Right atrium auricular region (tissue), 2 donors: ENCODE data around the gene NUP188. TPM values are rescaled to one million over a fixed set of nuclear protein-coding genes. Genes with fewer than 3 reads are reported as not detected.

Source experiments
- DNase-seq: peaks from one replicate; pipeline ENCODE4 v3.0.0-alpha.2; 2019; ENCODE audit warnings: low spot score
- H3K27ac ChIP-seq, 2 donors: fragments of 200-600 bp; sonication (generic); 1 replicate in 1 of 2; 2 replicates in 1 of 2; pipeline ENCODE4 v1.5.1; 2016 to 2019
- H3K27me3 ChIP-seq, 2 donors: fragments of 200-600 bp; sonication (generic); one replicate each; pipeline versions ENCODE4 v1.5.1 to v1.6.0; 2017 to 2019
- H3K36me3 ChIP-seq: fragments of 200-600 bp; sonication (generic); one replicate; pipeline ENCODE4 v1.5.1; 2016
- H3K4me1 ChIP-seq, 2 donors: fragments of 200-600 bp; sonication (generic); one replicate each; pipeline versions ENCODE4 v1.5.1 to v1.6.0; 2017 to 2019
- H3K4me3 ChIP-seq, 2 donors: fragments of 200-600 bp; sonication (generic); 1 replicate in 1 of 2; 2 replicates in 1 of 2; pipeline ENCODE4 v1.5.1; 2017 to 2019; ENCODE audit warnings: mild to moderate bottlenecking in 1 of 2, moderate library complexity in 1 of 2
- H3K9me3 ChIP-seq, 2 donors: fragments of 200-600 bp; sonication (generic); one replicate each; pipeline ENCODE4 v1.5.1; 2019
- total RNA-seq, 2 donors: library from RNA; depleted of rRNA; stranded (reverse); fragments of >200 nt; gene quantifications; one replicate each; pipeline ENCODE4 v1.1.0, GENCODE V29; 2016
- TF ChIP-seq, protein P1 (sequence below), 2 donors: fragments of 200-600 bp; sonication (generic); IDR thresholded peaks; one replicate each; pipeline ENCODE4 v1.5.1; 2019; ENCODE audit warnings: antibody characterized with exemption in 2 of 2

NUP188 gene
- total RNA-seq, 2 donors from 2014 or later, result 23.5 to 26.8 TPM

DNA sequence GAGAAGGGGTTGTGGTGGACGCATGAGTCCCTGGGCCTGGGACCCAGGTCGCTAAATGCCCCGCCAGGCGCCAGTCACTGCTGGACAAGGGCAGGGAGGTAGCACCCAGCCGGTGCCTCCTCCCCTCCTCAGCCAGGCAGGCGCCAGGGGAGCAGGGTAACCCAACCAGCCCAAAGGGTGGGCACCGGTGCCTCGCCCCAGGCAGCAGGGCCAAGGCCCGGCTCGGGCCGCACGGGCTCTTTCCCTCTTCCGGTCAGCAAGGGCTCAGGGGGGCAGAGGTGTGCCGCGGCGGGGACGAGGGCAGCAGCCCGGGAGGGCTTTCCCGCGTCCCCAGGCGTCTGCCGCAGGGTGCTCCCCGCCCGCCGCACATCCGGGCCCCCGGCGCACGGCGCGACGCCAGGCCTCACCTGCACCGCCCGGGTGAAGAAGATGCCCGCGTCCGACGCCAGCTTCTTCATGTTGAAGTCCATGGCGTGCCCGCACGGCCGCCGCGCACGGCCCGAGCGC is 80.2 kb downstream of the NUP188 start:
- DNase-seq, result peak; percentile 59
- no peaks in the 10 kb centered on the region for H3K27me3 ChIP-seq
- H3K36me3 ChIP-seq, result no peaks in the 10 kb centered on the region
- peak overlapping the region; percentile 54 to 85 for H3K4me3 ChIP-seq
- TF ChIP-seq, protein P1, sequence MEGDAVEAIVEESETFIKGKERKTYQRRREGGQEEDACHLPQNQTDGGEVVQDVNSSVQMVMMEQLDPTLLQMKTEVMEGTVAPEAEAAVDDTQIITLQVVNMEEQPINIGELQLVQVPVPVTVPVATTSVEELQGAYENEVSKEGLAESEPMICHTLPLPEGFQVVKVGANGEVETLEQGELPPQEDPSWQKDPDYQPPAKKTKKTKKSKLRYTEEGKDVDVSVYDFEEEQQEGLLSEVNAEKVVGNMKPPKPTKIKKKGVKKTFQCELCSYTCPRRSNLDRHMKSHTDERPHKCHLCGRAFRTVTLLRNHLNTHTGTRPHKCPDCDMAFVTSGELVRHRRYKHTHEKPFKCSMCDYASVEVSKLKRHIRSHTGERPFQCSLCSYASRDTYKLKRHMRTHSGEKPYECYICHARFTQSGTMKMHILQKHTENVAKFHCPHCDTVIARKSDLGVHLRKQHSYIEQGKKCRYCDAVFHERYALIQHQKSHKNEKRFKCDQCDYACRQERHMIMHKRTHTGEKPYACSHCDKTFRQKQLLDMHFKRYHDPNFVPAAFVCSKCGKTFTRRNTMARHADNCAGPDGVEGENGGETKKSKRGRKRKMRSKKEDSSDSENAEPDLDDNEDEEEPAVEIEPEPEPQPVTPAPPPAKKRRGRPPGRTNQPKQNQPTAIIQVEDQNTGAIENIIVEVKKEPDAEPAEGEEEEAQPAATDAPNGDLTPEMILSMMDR (IDR thresholded peaks at IDR 0.05), result no peak
- H3K27ac ChIP-seq, result peak overlapping the region; percentile 55 to 71
- peaks cover 0 to 30% of the 10 kb centered on the region in 2 donors for H3K4me1 ChIP-seq
- no peaks in the 10 kb centered on the region for H3K9me3 ChIP-seq

DNA sequence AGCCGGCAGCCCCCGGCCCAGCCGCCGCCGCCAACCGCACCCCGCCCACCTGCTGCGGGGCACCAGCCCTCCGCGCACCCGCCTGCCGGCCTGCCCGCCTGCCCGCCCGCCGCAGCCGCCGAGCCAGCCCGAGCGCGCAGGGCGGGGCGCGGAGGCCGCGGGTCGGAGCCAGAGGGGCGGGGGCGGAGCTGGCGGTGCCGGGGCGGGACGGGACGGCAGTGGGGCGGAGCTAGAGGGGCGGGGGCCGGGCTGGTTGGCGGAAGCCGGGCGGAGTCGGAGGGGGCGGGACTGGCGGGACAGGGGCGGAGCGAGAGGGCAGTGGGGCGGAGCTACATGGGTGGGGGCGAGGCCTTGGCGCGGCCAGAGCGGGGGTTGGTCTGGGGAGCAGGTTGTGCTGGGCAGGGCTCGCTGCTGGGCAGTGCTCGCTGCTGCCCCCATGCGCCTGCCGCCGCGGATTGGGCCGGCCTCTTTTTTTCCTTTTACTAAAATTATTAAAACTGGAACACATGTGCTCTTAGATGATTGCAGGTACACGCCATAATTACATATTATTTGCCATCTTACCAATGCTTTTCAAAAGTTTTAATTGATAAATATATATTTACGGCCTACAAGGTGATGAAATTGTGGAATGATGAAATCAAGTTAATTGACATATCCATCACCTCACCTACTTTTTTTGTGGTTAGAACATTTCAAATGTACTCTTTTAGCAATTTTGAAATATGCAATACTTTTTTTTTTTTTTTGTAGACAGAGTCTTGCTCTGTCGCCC is 80.9 kb downstream of the NUP188 start, which contains the start of gene SH3GLB2:
Gene SH3GLB2, minus strand, starts transcription at position 140 of the 775 bp plus-strand sequence. CDS start 177 bp downstream, outside the sequence.
- Histone ChIP-seq H3K27me3 (no peaks in the 10 kb centered on the region), H3K36me3 (no peaks in the 10 kb centered on the region), H3K27ac (peak within 1 kb of the TSS; percentile 55 to 71), H3K9me3 (no peaks in the 10 kb centered on the region), H3K4me1 (peaks cover 0 to 25% of the 10 kb centered on the region in 2 donors), H3K4me3 (peak within 1 kb of the TSS; percentile 54 to 85)
- TF ChIP-seq, protein P1 (IDR thresholded peaks at IDR 0.05), result peak; percentile 80 to 93
- DNase-seq, result peak; percentile 93

DNA sequence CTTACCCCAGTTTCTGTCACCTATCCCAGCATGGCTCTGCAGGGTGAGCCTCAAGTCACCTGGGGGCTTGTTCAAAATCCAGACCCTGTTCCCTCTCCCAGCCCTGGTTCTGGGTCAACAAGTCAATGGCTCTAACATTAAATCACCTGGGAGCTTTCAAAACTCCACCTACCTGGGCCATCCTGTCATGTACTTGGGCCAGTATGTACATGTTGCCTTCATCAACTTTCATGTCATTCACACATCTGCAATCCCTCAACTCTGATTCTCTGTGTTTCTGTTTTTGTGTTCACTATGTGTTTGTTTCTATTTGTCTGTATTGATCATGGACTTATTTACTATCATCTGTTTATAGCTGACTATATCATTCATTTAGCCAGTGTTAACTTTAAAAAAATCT is 82.7 kb downstream of the NUP188 start:
- Histone ChIP-seq H3K9me3 (no peaks in the 10 kb centered on the region), H3K4me3 (no peak overlapping the region)

DNA sequence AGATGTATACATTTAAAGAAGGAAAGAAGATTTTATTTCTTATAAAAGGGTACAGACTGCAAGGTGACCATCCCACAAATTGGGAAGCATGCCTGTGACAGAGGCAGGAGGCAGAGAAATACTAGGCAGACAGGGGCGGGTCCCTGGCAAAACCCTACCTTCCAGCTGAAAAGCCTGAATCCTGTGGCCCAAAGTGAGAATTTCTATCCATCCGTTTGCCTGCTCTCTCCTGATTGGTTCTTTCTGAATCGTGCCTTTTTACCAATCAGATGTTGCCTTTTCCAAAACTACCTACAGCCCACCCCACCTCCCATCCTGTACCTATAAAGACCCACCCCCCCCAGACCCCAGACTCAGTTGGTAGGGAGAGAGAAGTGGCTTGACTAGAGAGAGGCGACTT is 84.0 kb downstream of the NUP188 start:
- TF ChIP-seq, protein P1 (IDR thresholded peaks at IDR 0.05), result no peak
- H3K4me1 ChIP-seq, result peaks cover 0 to 19% of the 10 kb centered on the region in 2 donors
- no peak overlapping the region for H3K27ac ChIP-seq
- no peak overlapping the region for H3K4me3 ChIP-seq
- H3K36me3 ChIP-seq, result no peaks in the 10 kb centered on the region
- DNase-seq, result no peak
- no peaks in the 10 kb centered on the region for H3K27me3 ChIP-seq
- H3K9me3 ChIP-seq, result no peaks in the 10 kb centered on the region

More for the DNA sequence above, 82.7 kb downstream of the NUP188 start:
- Histone ChIP-seq H3K4me1 (peaks cover 0 to 20% of the 10 kb centered on the region in 2 donors), H3K36me3 (no peaks in the 10 kb centered on the region), H3K27me3 (no peaks in the 10 kb centered on the region), H3K27ac (no peak overlapping the region)
- TF ChIP-seq, protein P1 (IDR thresholded peaks at IDR 0.05), result no peak
- no peak for DNase-seq

DNA sequence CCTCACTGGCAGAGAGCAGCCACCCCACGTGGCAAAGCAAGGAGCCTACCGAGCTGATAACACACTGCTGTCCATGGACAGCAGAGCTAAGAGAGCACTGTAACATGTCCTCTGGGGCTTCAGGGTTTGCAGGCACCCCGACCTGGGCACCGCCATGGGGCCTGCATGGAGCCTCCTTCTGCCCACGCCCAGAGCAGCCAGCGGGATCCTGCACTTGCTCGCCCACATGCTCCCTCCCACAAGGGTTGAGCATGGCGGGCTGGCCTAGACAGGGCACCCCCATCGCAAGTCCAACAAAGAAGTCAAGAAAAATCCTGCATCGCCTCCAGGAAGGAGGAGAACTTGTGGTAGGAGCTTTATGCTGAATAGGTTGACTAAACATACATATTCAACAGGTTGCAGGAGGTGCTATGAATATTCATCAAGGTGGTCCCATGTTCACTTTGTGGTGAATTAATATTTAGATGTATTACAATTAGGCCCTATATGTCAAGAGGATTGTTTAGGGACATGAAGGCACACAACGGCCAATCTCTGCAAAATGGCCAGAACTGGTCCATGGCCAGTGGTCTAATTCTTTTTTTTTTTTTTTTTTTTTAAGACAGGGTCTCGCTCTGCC is 85.2 kb downstream of the NUP188 start:
- no peak for DNase-seq
- H3K9me3 ChIP-seq, result no peaks in the 10 kb centered on the region
- H3K4me1 ChIP-seq, result peaks cover 0 to 16% of the 10 kb centered on the region in 2 donors
- no peaks in the 10 kb centered on the region for H3K27me3 ChIP-seq
- TF ChIP-seq, protein P1 (IDR thresholded peaks at IDR 0.05), result no peak
- H3K4me3 ChIP-seq, result no peak overlapping the region
- H3K27ac ChIP-seq, result no peak overlapping the region
- H3K36me3 ChIP-seq, result no peaks in the 10 kb centered on the region
